Gastroesophageal sphincter (tissue), 3 donors: ENCODE results near the gene TANGO2.

Experiments used
- POLR2A ChIP-seq, 2 donors: fragments of 450-650 bp; IDR thresholded peaks; one replicate each; pipeline ENCODE4 v1.6.1; 2017; ENCODE audit warnings: antibody characterized with exemption in 2 of 2, mild to moderate bottlenecking in 2 of 2, moderate library complexity in 1 of 2
- POLR2AphosphoS5 ChIP-seq: sonication (generic); formaldehyde crosslinking; IDR thresholded peaks from one replicate; pipeline ENCODE4 v1.6.1; 2017; ENCODE audit warnings: antibody characterized with exemption
- TF ChIP-seq, protein P1 (sequence below), 4 experiments: fragments of 200-600 bp in 2 of 4; fragments of 450-650 bp in 2 of 4; sonication (generic) in 1 of 4; IDR thresholded peaks; one replicate each; pipeline ENCODE4 v1.5.1; 2017 to 2019; ENCODE audit warnings: antibody characterized with exemption in 4 of 4, mild to moderate bottlenecking in 2 of 4, moderate library complexity in 2 of 4

DNA sequence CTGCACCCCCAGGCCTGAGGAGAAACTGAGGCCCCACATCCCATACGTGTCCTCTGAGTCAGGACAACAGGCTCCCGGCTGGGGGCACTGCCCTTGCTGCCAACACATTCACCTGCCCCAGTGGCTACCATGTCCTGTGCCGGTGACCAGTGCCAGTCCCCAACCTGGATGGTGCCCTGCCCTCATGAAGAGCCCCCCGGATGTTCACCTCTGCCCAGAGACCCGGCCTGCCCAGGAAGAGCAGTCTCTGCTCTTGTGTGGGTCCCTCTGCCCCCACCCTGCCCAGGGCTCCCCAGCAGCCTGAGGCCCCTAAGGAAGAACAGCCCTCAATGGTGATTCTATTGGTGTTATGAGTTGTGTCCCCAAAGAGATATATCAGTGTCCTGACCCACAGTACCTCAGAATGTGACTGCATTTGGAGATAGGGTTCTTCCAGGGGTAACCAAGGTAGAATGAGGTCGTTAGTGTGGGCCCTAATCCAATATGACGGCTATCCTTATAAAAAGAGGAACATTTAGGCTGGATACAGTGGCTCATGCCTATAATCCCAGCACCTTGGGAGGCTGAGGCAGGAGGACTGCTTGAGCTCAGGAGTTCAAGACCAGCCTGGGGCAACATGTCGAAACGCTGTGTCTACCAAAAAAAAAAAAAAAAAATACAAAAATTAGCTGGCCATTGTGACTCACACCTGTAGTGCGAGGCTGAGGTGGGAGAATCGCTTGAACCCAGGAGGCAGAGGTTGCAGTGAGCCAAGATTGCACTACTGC is 45.9 kb downstream of the TANGO2 start:
- TF ChIP-seq POLR2AphosphoS5 (no peak), POLR2A (IDR thresholded peaks at IDR 0.05) (no peak)
- TF ChIP-seq, protein P1, sequence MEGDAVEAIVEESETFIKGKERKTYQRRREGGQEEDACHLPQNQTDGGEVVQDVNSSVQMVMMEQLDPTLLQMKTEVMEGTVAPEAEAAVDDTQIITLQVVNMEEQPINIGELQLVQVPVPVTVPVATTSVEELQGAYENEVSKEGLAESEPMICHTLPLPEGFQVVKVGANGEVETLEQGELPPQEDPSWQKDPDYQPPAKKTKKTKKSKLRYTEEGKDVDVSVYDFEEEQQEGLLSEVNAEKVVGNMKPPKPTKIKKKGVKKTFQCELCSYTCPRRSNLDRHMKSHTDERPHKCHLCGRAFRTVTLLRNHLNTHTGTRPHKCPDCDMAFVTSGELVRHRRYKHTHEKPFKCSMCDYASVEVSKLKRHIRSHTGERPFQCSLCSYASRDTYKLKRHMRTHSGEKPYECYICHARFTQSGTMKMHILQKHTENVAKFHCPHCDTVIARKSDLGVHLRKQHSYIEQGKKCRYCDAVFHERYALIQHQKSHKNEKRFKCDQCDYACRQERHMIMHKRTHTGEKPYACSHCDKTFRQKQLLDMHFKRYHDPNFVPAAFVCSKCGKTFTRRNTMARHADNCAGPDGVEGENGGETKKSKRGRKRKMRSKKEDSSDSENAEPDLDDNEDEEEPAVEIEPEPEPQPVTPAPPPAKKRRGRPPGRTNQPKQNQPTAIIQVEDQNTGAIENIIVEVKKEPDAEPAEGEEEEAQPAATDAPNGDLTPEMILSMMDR (IDR thresholded peaks at IDR 0.05), result no peak
